Measurements from ENCODE around the gene HSPB1.

DNA sequence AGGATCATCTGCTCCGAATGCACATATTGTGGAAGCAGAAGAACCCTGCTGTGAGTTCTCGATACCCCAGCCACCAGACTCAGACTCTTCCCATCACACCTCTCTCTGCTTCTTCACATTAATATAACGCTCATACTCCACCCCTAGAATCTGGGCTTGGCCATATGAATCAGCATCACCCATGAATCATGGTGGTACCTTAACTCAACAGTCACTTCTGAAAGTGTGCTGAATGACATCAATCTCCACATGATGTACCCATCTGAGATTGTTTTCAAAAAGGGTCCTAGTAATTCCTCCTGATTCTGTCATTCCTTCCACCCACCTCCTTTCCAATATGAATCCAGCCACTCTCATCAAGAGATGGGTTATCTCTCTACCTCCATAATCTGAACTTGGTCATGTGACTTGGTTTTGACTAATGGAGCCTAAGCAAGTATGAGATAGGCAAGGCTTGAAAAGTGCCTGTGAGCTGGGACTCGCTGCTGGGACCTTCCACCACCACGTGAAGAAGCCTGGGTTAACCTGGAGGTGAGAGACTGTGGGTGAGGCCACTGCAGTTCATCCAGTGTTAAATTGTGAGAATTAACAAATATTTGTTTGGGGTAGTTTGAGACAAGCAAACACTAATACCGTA lies 40.9 kb downstream of the HSPB1 start:
- TF ChIP-seq CTCF (conservative IDR thresholded peaks at IDR 0.05; ENCODE audit: low read length) (no peak), EZH2phosphoT487 (IDR thresholded peaks at IDR 0.05; ENCODE audit: borderline replicate concordance, low read depth, low read length) (no peak)

Measured in OCI-LY7 (cell line).